Measurements from ENCODE around the gene TDRD3. TPM values are rescaled to one million over a fixed set of nuclear protein-coding genes. Genes with fewer than 3 reads are reported as not detected.

The TDRD3 gene
- polyA plus RNA-seq, 1 experiment, result 3.9 TPM

DNA sequence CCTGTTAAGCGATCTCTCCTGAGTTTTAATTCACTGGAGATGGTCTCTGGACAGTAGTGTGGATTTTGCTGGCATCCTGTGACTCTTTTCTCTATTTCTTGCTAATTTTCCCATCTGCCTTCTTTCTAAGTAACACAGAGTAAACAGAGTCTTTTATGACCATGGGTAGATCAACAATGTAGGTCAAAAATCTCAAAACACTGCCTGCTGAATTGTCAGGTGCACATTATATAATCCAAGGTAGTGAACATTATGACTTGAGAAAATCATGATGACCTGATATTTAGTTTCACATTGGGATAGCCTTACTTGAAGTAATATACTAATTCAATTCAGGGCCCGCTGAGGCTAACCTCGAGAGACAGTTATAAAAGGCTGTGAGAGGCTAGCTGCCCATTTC, 180.7 kb downstream of the TDRD3 start:
- ChIA-PET POLR2A (no interaction called here), CTCF (no interaction called here)
- H3K36me3 ChIP-seq (ENCODE audit: control insufficient read depth, insufficient read depth, low read length), result no peaks in the 10 kb centered on the region
- no peaks in the 10 kb centered on the region for H3K27me3 ChIP-seq (ENCODE audit: control insufficient read depth, insufficient read depth, low read length)
- TF ChIP-seq, protein P1, sequence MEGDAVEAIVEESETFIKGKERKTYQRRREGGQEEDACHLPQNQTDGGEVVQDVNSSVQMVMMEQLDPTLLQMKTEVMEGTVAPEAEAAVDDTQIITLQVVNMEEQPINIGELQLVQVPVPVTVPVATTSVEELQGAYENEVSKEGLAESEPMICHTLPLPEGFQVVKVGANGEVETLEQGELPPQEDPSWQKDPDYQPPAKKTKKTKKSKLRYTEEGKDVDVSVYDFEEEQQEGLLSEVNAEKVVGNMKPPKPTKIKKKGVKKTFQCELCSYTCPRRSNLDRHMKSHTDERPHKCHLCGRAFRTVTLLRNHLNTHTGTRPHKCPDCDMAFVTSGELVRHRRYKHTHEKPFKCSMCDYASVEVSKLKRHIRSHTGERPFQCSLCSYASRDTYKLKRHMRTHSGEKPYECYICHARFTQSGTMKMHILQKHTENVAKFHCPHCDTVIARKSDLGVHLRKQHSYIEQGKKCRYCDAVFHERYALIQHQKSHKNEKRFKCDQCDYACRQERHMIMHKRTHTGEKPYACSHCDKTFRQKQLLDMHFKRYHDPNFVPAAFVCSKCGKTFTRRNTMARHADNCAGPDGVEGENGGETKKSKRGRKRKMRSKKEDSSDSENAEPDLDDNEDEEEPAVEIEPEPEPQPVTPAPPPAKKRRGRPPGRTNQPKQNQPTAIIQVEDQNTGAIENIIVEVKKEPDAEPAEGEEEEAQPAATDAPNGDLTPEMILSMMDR (IDR thresholded peaks at IDR 0.05; ENCODE audit: insufficient read depth, low read depth, low read length), result no peak
- no peak overlapping the region for H3K4me3 ChIP-seq (ENCODE audit: low read depth, low read length)
- DNase-seq (ENCODE audit: low read depth), result no peak

DNA sequence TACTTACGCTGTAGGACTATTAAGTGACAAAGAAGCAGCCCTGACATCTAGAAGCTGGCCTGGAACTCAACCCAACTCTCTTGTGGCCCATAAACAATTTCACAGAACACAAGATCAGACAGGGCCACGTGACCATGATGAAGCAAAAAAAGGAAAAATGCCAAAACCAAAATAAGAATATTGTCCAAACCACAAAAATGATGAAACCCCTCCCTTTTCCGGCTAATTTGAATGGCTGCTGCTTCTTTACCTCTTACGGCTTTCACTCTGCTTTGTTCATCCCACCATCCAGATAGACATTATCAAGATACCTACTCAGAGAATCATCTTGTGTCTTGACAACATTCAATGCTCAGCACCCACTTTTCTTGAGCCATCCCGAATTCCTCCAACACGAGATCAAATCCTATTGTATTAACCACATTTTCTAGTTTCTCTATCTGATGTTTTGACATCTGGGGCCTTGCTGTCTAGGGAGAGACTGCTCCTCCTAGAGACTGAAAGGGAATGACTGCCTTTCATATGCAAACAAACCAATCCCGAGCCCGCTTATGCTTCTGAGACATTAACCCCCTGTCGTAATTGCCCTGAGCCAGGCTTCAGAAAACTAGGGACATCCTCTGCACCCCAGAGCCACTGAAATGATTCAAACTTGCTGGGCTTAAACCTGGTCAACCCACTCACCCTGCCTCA, 186.3 kb downstream of the TDRD3 start:
- POLR2A ChIA-PET, result no interaction called here
- Histone ChIP-seq H3K4me3 (ENCODE audit: low read depth, low read length) (no peak overlapping the region), H3K27me3 (ENCODE audit: control insufficient read depth, insufficient read depth, low read length) (no peaks in the 10 kb centered on the region), H3K36me3 (ENCODE audit: control insufficient read depth, insufficient read depth, low read length) (no peaks in the 10 kb centered on the region)
- no peak for DNase-seq (ENCODE audit: low read depth)
- CTCF ChIA-PET, result no interaction called here
- TF ChIP-seq, protein P1 (IDR thresholded peaks at IDR 0.05; ENCODE audit: insufficient read depth, low read depth, low read length), result 0 out of 2 replicates have a peak, but pooled peaks have one; percentile 10

DNA sequence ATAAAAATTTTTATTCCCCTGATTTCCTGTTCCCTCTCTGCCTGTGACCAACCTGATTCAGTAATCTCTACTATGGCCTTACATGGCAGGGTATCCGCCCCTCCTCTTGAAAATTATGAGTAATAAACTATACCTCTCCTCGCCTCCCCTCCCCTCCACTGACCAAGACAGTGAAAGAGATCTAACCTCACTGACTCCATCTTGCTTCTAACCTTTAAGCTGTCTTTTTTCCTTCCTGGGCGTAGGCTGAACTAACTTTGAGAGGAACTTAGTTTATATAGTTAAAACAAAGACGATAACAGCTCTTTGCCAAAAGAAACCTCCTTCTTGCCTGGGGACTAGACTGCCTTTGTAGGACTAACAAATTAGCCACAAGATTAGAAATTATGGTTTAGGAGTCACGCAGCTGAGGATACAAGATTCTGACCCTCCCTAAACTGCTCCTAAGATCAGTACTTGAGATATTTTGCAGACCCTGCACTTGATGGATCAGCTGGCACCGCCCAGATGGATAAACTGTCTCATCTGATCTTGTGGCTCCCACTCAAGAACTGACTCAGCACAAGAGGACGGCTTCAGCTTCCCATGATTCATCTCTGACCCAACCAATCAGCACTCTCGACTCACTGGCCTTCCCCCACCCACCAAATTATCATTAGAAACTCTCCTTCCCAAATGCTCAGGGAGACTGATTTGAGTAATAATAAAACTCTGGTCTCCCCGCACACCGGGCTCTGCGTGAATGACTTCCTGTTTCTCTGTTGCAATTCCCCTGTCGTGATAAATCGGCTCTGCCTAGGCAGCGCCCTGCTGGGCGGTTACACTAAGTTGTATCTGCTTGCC, 187.1 kb downstream of the TDRD3 start:
- H3K27me3 ChIP-seq (ENCODE audit: control insufficient read depth, insufficient read depth, low read length), result no peaks in the 10 kb centered on the region
- ChIA-PET CTCF (no interaction called here), POLR2A (no interaction called here)
- H3K4me3 ChIP-seq (ENCODE audit: low read depth, low read length), result no peak overlapping the region
- no peaks in the 10 kb centered on the region for H3K36me3 ChIP-seq (ENCODE audit: control insufficient read depth, insufficient read depth, low read length)
- TF ChIP-seq, protein P1 (IDR thresholded peaks at IDR 0.05; ENCODE audit: insufficient read depth, low read depth, low read length), result no peak
- no peak for DNase-seq (ENCODE audit: low read depth)

DNA sequence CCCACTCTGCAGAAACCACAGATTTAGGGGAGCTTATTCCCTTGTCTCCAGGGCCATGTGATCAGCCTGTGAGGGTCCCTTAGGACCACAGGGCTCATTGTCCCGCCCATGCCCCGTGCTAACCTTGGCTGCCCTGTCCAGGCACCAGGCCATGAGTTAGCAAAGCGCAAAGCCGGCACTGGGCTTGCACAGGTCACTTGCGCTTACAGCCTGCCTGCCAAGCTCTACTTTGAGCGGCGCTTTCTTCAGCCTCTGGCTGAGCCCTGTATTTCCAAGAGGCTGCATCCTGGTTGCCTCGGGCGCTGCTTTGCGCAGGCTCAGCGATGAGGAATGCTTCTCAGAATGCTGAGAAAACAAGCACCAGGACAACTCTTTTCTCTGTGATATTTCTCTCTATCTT, 188.0 kb downstream of the TDRD3 start:
- ChIA-PET CTCF (no interaction called here), POLR2A (no interaction called here)
- Histone ChIP-seq H3K4me3 (ENCODE audit: low read depth, low read length) (no peak overlapping the region), H3K27me3 (ENCODE audit: control insufficient read depth, insufficient read depth, low read length) (no peaks in the 10 kb centered on the region), H3K36me3 (ENCODE audit: control insufficient read depth, insufficient read depth, low read length) (no peaks in the 10 kb centered on the region)
- DNase-seq (ENCODE audit: low read depth), result no peak
- TF ChIP-seq, protein P1 (IDR thresholded peaks at IDR 0.05; ENCODE audit: insufficient read depth, low read depth, low read length), result no peak

Data from BJ (cell line).